Measurements from ENCODE around the gene PTPRM. TPM values are rescaled to one million over a fixed set of nuclear protein-coding genes. Genes with fewer than 3 reads are reported as not detected.

The PTPRM gene
- polyA plus RNA-seq, 2 of the 4 experiments (the other 2 are of a cell fraction), result 44.5 to 199 TPM

DNA sequence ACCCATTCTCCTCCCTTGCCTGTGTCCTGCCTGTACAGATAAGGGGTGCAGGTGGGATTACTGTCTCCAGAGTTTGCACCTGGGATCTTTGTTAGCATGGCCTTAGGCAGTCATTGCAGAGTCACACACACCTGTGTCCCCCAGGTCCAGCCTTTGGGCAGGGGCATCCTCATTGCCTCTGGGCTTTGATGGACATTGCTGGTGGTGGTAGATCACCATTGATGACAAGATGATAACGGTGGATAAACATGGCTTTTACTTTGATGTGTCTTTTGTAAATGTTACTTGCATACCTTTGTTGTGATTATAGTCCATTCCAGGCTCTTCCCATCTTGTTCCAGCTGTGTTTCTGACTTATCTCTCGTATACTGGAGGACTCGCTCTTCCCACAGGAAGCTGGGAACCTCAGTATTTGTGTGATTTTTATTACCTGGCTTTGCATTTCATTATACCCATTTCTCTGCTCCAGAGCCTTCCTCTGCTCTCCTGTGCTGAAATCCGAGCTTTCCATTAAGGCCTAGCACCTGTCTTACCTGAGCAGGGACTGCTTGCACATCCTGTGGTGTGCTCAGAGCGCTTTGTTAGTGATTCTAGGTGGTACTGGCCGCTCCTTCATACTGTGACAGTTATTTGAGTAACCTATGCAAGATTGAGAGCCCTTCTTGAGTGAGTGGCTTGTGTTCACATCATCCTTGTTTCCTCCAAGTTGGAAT is 79.2 kb downstream of the PTPRM start:
- Histone ChIP-seq H3K27ac (peak overlapping the region; percentile 10 to 69; a peak in 3 of 6 replicates), H3K4me1 (peaks cover 50% of the 10 kb centered on the region), H3K9me3 (no peaks in the 10 kb centered on the region), H3K4me3 (no peak overlapping the region), H3K4me2 (peak overlapping the region; percentile 55)
- TF ChIP-seq EP300 (IDR thresholded peaks at IDR 0.05) (no peak), USF2 (IDR thresholded peaks at IDR 0.05) (no peak), PHF8 (IDR thresholded peaks at IDR 0.05; ENCODE audit: borderline replicate concordance, low read depth) (no peak), GATA3 (IDR thresholded peaks at IDR 0.05; ENCODE audit: borderline replicate concordance) (peak; percentile 78)
- CTCF ChIA-PET, result no interaction called here
- FAIRE-seq, result no peak
- DNase-seq (ENCODE audit: low read depth in 1 of 2, low spot score in 1 of 2), result peak in 1 of 2 experiments; percentile 22
- POLR2A ChIA-PET, result no interaction called here
- WGBS (ENCODE audit: missing lambda C conversion rate), result 66% methylated on average over 6 of the region's 6 CpGs
- ATAC-seq, result peak; percentile 28 to 62; a peak in 4 of 6 replicates

GRCh38 chr18:7647500-7647899 is 80.4 kb downstream of the PTPRM start:
- POLR2A ChIA-PET, result no interaction called here
- 82% methylated on average over 3 of the region's 3 CpGs for WGBS (ENCODE audit: missing lambda C conversion rate)
- DNase-seq (ENCODE audit: low read depth in 1 of 2, low spot score in 1 of 2), result no peak
- FAIRE-seq, result no peak
- Histone ChIP-seq H3K4me2 (no peak overlapping the region), H3K4me1 (peaks cover 45% of the 10 kb centered on the region), H3K4me3 (no peak overlapping the region), H3K27ac (0 out of 6 replicates have a peak overlapping the region, but pooled peaks of 1 of the 2 experiments have one; percentile 33), H3K9me3 (no peaks in the 10 kb centered on the region)
- TF ChIP-seq CBX2 (IDR thresholded peaks at IDR 0.05; ENCODE audit: borderline replicate concordance, low read depth) (no peak), BCL3 (IDR thresholded peaks at IDR 0.05) (no peak), HOXB13 (CRISPR knock-in tag; IDR thresholded peaks at IDR 0.05; ENCODE audit: low read depth) (no peak), MYC (IDR thresholded peaks at IDR 0.05; ENCODE audit: borderline replicate concordance, low read length) (no peak), POLR2A (IDR thresholded peaks at IDR 0.05; ENCODE audit: low read length) (no peak)
- ATAC-seq, result no peak
- CTCF ChIA-PET, result no interaction called here

- TF ChIP-seq HDAC2 (IDR thresholded peaks at IDR 0.05) (no peak), SREBF2 (IDR thresholded peaks at IDR 0.05) (no peak), FOSL2 (IDR thresholded peaks at IDR 0.05) (no peak), FOSL2 (CRISPR knock-in tag; IDR thresholded peaks at IDR 0.05) (no peak), SMC3 (IDR thresholded peaks at IDR 0.05) (no peak), KDM1A (IDR thresholded peaks at IDR 0.05; ENCODE audit: low read depth) (no peak), JUN (IDR thresholded peaks at IDR 0.05) (no peak), ZFP36 (IDR thresholded peaks at IDR 0.05; ENCODE audit: borderline replicate concordance, partially characterized antibody) (no peak)
- TF ChIP-seq, protein P1, sequence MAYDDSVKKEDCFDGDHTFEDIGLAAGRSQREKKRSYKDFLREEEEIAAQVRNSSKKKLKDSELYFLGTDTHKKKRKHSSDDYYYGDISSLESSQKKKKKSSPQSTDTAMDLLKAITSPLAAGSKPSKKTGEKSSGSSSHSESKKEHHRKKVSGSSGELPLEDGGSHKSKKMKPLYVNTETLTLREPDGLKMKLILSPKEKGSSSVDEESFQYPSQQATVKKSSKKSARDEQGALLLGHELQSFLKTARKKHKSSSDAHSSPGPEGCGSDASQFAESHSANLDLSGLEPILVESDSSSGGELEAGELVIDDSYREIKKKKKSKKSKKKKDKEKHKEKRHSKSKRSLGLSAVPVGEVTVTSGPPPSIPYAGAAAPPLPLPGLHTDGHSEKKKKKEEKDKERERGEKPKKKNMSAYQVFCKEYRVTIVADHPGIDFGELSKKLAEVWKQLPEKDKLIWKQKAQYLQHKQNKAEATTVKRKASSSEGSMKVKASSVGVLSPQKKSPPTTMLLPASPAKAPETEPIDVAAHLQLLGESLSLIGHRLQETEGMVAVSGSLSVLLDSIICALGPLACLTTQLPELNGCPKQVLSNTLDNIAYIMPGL (CRISPR knock-in tag; IDR thresholded peaks at IDR 0.05; ENCODE audit: borderline replicate concordance), result no peak
- CTCF ChIA-PET, result no interaction called here
- no peak for ATAC-seq
- DNase-seq (ENCODE audit: low read depth in 1 of 2, low spot score in 1 of 2), result no peak
- Histone ChIP-seq H3K27ac (peak overlapping the region in 1 of 2 experiments; percentile 26; a peak in 1 of 6 replicates), H3K4me3 (no peak overlapping the region), H3K9me3 (no peaks in the 10 kb centered on the region; the same call in 2 of the 3 replicates), H3K4me2 (peak overlapping the region; percentile 41; the same call in 1 of the 3 replicates), H3K4me1 (peaks cover 25% of the 10 kb centered on the region)
- FAIRE-seq, result no peak
- POLR2A ChIA-PET, result no interaction called here
- 79% methylated on average over 6 of the region's 6 CpGs for WGBS (ENCODE audit: missing lambda C conversion rate)
Measured at GRCh38 chr18:7657050-7657449, 89.9 kb downstream of the PTPRM start.
